ENCODE measurements around the gene UST. TPM values are rescaled to one million over a fixed set of nuclear protein-coding genes. Genes with fewer than 3 reads are reported as not detected.

The UST gene
- total RNA-seq, 1 experiment from 2014 or later: 6.1 TPM

- no peak for TF ChIP-seq ZNF274 (IDR thresholded peaks at IDR 0.05; ENCODE audit: low read depth, low read length)
- TF ChIP-seq POLR2AphosphoS5 (IDR thresholded peaks at IDR 0.05; ENCODE audit: low read depth, low read length): no peak
- TF ChIP-seq SP1 (IDR thresholded peaks at IDR 0.05; ENCODE audit: low read depth): no peak
- TF ChIP-seq ZBTB33 (IDR thresholded peaks at IDR 0.05; ENCODE audit: extremely low read depth, insufficient replicate concordance, low read length): no peak
- TF ChIP-seq POLR2A (IDR thresholded peaks at IDR 0.05; ENCODE audit: borderline replicate concordance, extremely low read depth, insufficient read depth, insufficient read length): no peak
- no peak for TF ChIP-seq EZH2 (IDR thresholded peaks at IDR 0.05)
- TF ChIP-seq ELF1 (IDR thresholded peaks at IDR 0.05; ENCODE audit: borderline replicate concordance, low read depth): no peak
- no peak for TF ChIP-seq FOSL1 (IDR thresholded peaks at IDR 0.05; ENCODE audit: low read depth)
- TF ChIP-seq CBX3 (IDR thresholded peaks at IDR 0.05; ENCODE audit: low read depth): no peak
- TF ChIP-seq SRF (IDR thresholded peaks at IDR 0.05; ENCODE audit: low read depth): no peak
- no peak for TF ChIP-seq SIN3A (IDR thresholded peaks at IDR 0.05; ENCODE audit: low read depth)
- TF ChIP-seq, protein P1, sequence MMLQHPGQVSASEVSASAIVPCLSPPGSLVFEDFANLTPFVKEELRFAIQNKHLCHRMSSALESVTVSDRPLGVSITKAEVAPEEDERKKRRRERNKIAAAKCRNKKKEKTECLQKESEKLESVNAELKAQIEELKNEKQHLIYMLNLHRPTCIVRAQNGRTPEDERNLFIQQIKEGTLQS (IDR thresholded peaks at IDR 0.05): no peak
- TF ChIP-seq, protein P2, sequence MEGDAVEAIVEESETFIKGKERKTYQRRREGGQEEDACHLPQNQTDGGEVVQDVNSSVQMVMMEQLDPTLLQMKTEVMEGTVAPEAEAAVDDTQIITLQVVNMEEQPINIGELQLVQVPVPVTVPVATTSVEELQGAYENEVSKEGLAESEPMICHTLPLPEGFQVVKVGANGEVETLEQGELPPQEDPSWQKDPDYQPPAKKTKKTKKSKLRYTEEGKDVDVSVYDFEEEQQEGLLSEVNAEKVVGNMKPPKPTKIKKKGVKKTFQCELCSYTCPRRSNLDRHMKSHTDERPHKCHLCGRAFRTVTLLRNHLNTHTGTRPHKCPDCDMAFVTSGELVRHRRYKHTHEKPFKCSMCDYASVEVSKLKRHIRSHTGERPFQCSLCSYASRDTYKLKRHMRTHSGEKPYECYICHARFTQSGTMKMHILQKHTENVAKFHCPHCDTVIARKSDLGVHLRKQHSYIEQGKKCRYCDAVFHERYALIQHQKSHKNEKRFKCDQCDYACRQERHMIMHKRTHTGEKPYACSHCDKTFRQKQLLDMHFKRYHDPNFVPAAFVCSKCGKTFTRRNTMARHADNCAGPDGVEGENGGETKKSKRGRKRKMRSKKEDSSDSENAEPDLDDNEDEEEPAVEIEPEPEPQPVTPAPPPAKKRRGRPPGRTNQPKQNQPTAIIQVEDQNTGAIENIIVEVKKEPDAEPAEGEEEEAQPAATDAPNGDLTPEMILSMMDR (IDR thresholded peaks at IDR 0.05 in 2 of 3, conservative IDR thresholded peaks at IDR 0.05 in 1 of 3; ENCODE audit: borderline replicate concordance in 1 of 3, insufficient read depth in 1 of 3, low read depth in 2 of 3, low read length in 2 of 3): no peak
- ChIA-PET CTCF (no interaction called here), RAD21 (ENCODE audit: low non-redundant PET in 1 of 2, low total read pairs in 2 of 2, uncharacterized antibody in 2 of 2, unreplicated experiment in 2 of 2) (no interaction called here), POLR2A (no interaction called here)
- intact Hi-C loops (cut with micrococcal nuclease): no loop called here
- Histone ChIP-seq H3K4me1 (ENCODE audit: control insufficient read depth in 1 of 2, insufficient read depth in 2 of 2, low read length in 2 of 2) (peaks cover 0 to 18% of the 10 kb centered on the region in 2 experiments; a peak in 2 of 4 replicates), H3K4me2 (ENCODE audit: low read length) (no peak overlapping the region), H3K4me3 (replicated peaks in 1 of 2; ENCODE audit: low read depth in 1 of 2, low read length in 2 of 2) (no peak overlapping the region), H3K9me2 (ENCODE audit: insufficient read depth) (no peaks in the 10 kb centered on the region), H3K27me3 (ENCODE audit: insufficient read depth, low read length) (no peaks in the 10 kb centered on the region), H3K79me2 (ENCODE audit: insufficient read depth, low read length) (no peaks in the 10 kb centered on the region), H3K9me3 (ENCODE audit: control insufficient read depth in 1 of 2, insufficient read depth in 1 of 2, low read depth in 1 of 2, low read length in 2 of 2) (no peaks in the 10 kb centered on the region), H3K9ac (ENCODE audit: low read length) (no peak overlapping the region), H3K36me3 (ENCODE audit: control insufficient read depth in 1 of 2, insufficient read depth in 2 of 2, low read length in 2 of 2) (no peaks in the 10 kb centered on the region), H2AFZ (ENCODE audit: low read depth, low read length, poor library complexity, severe bottlenecking) (no peak overlapping the region), H4K20me1 (ENCODE audit: insufficient read depth) (no peaks in the 10 kb centered on the region), H3K27ac (ENCODE audit: low read depth, low read length) (no peak overlapping the region)
- BruUV-seq (replicated peaks): no TSS peak
- ATAC-seq (no peak), DNase-seq (ENCODE audit: low read depth, low spot score) (no peak)
Measured at GRCh38 chr6:148864941-148865340, 118.1 kb downstream of the UST start.
